T47D (cell line): ENCODE data around the gene TLR1.
"Not testable (repeated sequence)": the region's sequence is repeated elsewhere in the genome, so short reads cannot be mapped to it uniquely, and the experiment has no call there.

Experiments used
- DNase-seq, 2 experiments: peaks; one replicate each; pipeline versions ENCODE4 v3.0.0 to v3.0.0-alpha.2; 2011 to 2012; ENCODE audit warnings: low read depth in 1 of 2, low spot score in 1 of 2
- JUND ChIP-seq: IDR thresholded peaks from 2 replicates; pipeline ENCODE4 v1.6.1; 2012; ENCODE audit warnings: low read depth
- in situ Hi-C: cut with HindIII; loops from 2 replicates; pipeline ENCODE4 v1.10.0; 2016; ENCODE audit warnings: low sequenced_read_pairs, low pct_unique_long_range_greater_than_20kb

TLR1 gene

GRCh38 chr4:38781854-38782261 lies 22.7 kb downstream of the TLR1 start:
- no peak for DNase-seq
- in situ Hi-C loops = no loop called here
- no peak for TF ChIP-seq JUND

GRCh38 chr4:38780833-38781484 lies 23.6 kb downstream of the TLR1 start:
- no peak for DNase-seq
- TF ChIP-seq JUND = no peak
- in situ Hi-C loops = no loop called here

- no peak for DNase-seq
- in situ Hi-C loops = no loop called here
- no peak for TF ChIP-seq JUND
These were observed 24.8 kb downstream of the TLR1 start for GRCh38 chr4:38779790-38780189.

DNA sequence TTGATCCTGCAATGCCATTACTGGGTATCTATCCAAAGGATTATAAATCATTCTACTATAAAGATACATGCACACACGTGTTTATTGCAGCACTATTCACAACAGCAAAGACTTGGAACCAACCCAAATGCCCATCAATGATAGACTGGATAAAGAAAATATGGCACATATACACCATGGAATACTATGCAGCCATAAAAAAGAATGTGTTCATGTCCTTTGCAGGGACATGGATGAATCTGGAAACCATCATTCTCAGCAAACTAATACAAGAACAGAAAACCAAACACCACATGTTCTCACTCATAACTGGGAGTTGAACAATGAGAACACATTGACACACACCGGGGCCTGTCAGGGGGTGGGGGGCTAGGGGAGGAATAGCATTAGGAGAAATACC lies 26.7 kb downstream of the TLR1 start:
- DNase-seq, in situ Hi-C loops: not testable (repeated sequence)

GRCh38 chr4:38775326-38775725 lies 29.3 kb downstream of the TLR1 start:
- in situ Hi-C loops = no loop called here
- no peak for TF ChIP-seq JUND
- DNase-seq = no peak

DNA sequence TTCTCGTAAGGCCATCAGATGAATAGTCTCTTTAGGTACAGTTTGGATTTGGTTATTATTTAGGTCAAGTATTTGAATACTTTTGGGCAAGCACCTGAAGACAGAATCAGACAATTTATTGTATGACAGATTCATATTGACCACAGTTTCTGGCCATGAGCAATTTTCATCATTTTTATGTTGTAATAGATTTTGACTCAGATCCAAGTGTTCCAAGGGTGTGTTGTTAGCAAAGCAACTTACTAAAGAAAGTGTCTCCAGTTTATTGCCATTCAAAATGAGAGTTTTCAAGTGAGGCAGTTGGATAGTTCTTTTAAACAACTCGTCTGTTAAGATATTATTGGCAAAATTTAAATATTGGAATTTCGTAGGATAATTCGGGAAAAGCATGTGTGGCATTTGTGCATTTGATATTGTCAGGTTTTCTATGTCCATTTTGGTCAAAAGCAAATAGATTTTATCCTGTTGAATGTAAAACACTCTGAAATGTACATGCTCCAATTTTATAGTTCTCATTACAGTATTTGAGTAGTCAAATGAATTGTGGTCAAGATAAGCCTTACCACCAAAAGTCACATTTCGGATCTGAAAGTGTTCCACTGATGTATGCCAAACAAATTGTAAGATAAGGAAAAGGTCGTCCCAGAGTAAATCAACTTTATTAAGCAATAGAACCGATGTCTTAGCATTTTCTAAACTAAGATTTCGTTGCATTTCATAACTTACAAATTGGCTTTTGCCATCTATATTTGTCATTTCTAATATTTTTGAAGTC lies 30.2 kb downstream of the TLR1 start:
- no peak for DNase-seq
- in situ Hi-C loops = no loop called here
- TF ChIP-seq JUND = no peak

- DNase-seq, in situ Hi-C loops: not testable (repeated sequence)
These were observed 34.3 kb downstream of the TLR1 start for GRCh38 chr4:38770281-38770680.

DNA sequence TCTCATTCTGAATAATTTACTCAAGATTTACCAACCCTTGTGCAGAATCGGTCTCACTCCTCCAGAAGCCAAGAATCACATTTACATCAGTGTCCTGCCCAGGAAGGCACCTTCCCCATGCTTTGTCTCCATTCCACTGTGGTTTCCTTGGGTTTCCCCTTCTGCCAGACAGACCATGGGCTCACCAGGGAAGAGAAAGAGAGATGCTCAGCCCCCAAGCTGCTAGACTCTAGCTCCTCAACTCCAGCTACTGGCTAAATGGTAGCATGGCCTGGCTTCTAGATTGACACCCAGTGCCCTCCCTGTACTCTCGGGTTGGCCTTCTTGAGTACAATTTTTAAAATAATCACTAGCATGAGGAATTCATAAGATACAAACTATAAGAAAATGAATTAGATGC lies 34.7 kb downstream of the TLR1 start:
- TF ChIP-seq JUND = no peak
- in situ Hi-C loops = no loop called here
- DNase-seq = no peak

GRCh38 chr4:38769441-38769840 lies 35.1 kb downstream of the TLR1 start:
- no peak for DNase-seq
- no peak for TF ChIP-seq JUND
- in situ Hi-C loops = no loop called here

DNA sequence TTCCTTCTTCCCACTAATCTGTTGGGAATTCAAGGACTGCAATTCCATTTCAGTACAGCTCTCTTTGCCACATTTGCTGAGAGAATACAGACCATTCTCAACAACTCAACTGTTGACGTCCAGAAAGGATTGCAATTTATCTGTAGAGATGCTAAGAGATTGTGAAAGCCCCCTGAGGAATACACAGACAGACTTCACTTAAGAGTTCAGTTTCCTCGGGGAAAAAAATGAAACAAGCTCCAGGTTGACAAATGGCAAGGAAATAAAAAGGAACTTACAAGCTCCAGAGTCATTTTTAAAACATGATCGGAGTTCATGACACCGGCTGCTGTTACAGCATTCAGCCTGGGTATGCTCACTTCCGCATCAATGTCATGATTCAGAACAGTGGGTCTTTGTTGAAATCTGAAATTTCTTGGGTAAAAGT lies 35.6 kb downstream of the TLR1 start:
- in situ Hi-C loops = no loop called here
- no peak for TF ChIP-seq JUND
- no peak for DNase-seq

- in situ Hi-C loops, DNase-seq: not testable (repeated sequence)
These were observed 37.7 kb downstream of the TLR1 start for GRCh38 chr4:38766940-38767339.

DNA sequence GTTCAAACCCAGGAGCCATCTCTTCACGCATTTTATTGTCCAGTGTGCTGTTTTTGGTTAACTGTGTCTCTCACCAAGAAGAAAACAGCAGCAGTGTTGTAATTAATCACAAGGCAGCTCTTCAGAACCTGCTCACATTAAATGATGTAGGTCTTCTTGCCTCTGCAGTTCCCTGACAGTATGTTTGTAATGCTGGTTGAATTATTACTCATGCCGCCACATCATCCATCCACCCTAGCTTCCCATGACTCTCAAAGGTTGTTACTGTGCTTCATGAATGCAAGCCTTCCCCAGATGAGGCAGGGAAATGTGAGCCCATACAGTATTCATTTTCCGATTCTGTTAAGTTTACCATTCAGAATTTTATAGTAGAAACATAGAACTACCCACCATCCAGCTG lies 39.2 kb downstream of the TLR1 start:
- no peak for TF ChIP-seq JUND
- in situ Hi-C loops = no loop called here
- DNase-seq = no peak

- DNase-seq = no peak
- no peak for TF ChIP-seq JUND
- in situ Hi-C loops = no loop called here
These were observed 40.3 kb downstream of the TLR1 start for GRCh38 chr4:38764277-38764676.

DNA sequence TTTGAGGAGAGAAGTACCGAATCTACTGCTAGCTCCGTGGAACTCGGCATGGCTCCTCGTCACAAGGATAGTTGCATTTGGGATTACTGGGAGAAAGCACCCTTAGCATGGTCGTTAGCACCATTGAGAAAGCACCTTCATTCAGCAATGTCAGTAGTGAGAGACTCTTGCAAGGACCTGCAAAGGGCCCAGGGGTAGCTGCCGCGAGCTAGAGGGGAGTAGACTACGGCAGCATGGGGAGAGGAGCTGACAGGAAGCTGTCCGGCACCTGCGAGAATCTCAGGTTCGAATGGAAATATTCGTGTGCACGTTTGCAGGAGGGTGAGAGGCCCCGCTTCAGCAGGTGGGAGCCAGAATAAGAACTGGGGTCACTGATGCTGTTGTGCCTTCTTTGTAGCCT lies 42.0 kb downstream of the TLR1 start:
- no peak for DNase-seq
- TF ChIP-seq JUND = no peak
- in situ Hi-C loops = no loop called here
